Measurements from ENCODE around the gene AGPS.

- TF ChIP-seq CTCF (IDR thresholded peaks at IDR 0.05) (no peak), ZFX (IDR thresholded peaks at IDR 0.05; ENCODE audit: borderline replicate concordance) (no peak)
These were observed 167.1 kb downstream of the AGPS start for GRCh38 chr2:177559638-177560037.

Measured in 22Rv1 (cell line).